Ovary (tissue), 9 donors: ENCODE data around the gene IGF1. TPM values are rescaled to one million over a fixed set of nuclear protein-coding genes. Genes with fewer than 3 reads are reported as not detected.

Source experiments
- DNase-seq, 5 donors: peaks; one replicate each; pipeline ENCODE4 v3.0.0-alpha.2; 2019 to 2020
- H3K27ac ChIP-seq, 2 donors: fragments of 200-600 bp; one replicate each; pipeline versions ENCODE4 v1.5.1 to v1.8.0; 2019 to 2022
- H3K27me3 ChIP-seq: fragments of 200-600 bp; one replicate; pipeline ENCODE4 v1.8.0; 2022
- H3K36me3 ChIP-seq: fragments of 200-600 bp; sonication (generic); one replicate; pipeline ENCODE4 v1.5.1; 2019
- H3K4me1 ChIP-seq: one replicate; pipeline ENCODE4 v1.8.1; 2013; ENCODE audit warnings: mild to moderate bottlenecking, moderate library complexity; ENCODE audit not compliant: insufficient read depth
- H3K4me3 ChIP-seq: fragments of 200-600 bp; sonication (generic); one replicate; pipeline ENCODE4 v1.5.1; 2017
- H3K9me3 ChIP-seq, 2 donors: fragments of 200-600 bp in 1 of 2; sonication (generic) in 1 of 2; one replicate each; pipeline versions ENCODE4 v1.5.1 to v1.8.1; 2013 to 2019; ENCODE audit warnings: mild to moderate bottlenecking in 1 of 2, moderate library complexity in 1 of 2
- EP300 ChIP-seq: sonication (generic); formaldehyde crosslinking; IDR thresholded peaks from one replicate; pipeline ENCODE4 v1.6.1; 2017; ENCODE audit warnings: antibody characterized with exemption
- POLR2A ChIP-seq: fragments of 450-650 bp; IDR thresholded peaks from one replicate; pipeline ENCODE4 v1.6.1; 2017; ENCODE audit warnings: antibody characterized with exemption, mild to moderate bottlenecking, moderate library complexity
- WGBS, 3 donors: extraction: QIAGEN DNeasy Blood & Tissue Kit in 1 of 3; methylation state at CpG; one replicate each; pipeline versions ENCODE4 v1.1.5 to v1.1.7; 2013 to 2017; 5-methylcytosine and 5-hydroxymethylcytosine counted together
- intact Hi-C, 4 donors: fragments of 100-400 bp; cut with DNase I; formaldehyde crosslinking; loops; one replicate each; pipeline versions ENCODE4 v1.11.0 to v1.15.1; 2022 to 2023
- polyA plus RNA-seq, 2 donors: library from polyadenylated mRNA; stranded (reverse); fragments of 200-250 nt in 1 of 2; fragments of 350-450 nt in 1 of 2; fragmentation: Illumina TruSeq in 1 of 2; extraction: RNeasy Lipid Tissue Mini Kit (QIAGEN cat#74804) in 1 of 2; gene quantifications; one replicate each; pipeline ENCODE4 v1.2.3, GENCODE V29; 2013 to 2014
- total RNA-seq, 7 donors: library from RNA; depleted of rRNA in 2 of 7; stranded (reverse); fragments of >200 nt in 2 of 7; fragmentation: NEBNext Ultra II Directional in 3 of 7; extraction: Animal tissue kit (Norgen Biotek cat#: 25700) in 3 of 7; gene quantifications; one replicate each; pipeline versions ENCODE4 v1.1.0 to v1.2.4, GENCODE V29; 2016 to 2023
- TF ChIP-seq, protein P1 (sequence below), 3 donors: fragments of 450-650 bp in 2 of 3; fragments of 200-600 bp in 1 of 3; IDR thresholded peaks; one replicate each; pipeline versions ENCODE4 v1.5.1 to v1.8.0; 2016 to 2022; ENCODE audit warnings: antibody characterized with exemption in 3 of 3, mild to moderate bottlenecking in 1 of 3
- donor health status: DM: no; HTN: no; CAD: no; lungs with moderate emphysema.
- donor health status: DM: no; HTN: no; CAD: no.
- donor health status: Bipolar disorder and iron deficiency.
- donor health status: DM: yes; HTN: yes; CAD: no.
- donor health status: DM: no; HTN: no; CAD: no.
- donor health status: DM: yes; HTN: yes; CAD: no.

The IGF1 gene
- total and polyA plus RNA-seq, 9 donors, result 1.4 to 44.4 (median 9.3) TPM

DNA sequence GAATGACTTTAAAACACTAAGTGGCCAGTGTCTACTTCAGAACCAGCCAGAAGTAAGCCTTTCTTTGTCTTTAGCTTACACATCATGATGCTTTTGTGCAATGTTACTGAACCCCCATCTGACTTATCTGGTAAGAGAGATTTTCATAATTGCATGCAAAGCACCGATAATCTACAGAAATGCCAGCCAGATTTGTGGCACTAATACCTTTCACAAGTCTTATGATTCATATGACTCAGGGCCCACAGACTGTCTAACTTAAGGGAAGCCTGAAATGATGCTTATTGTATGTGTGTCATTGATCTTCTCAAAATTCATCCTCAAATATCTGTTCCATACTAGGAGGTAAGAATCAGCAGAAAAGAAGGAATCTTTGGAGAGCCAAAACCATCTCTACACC is 18.0 kb downstream of the IGF1 start:
- Histone ChIP-seq H3K27ac (no peak overlapping the region), H3K4me3 (no peak overlapping the region), H3K9me3 (no peaks in the 10 kb centered on the region), H3K27me3 (no peaks in the 10 kb centered on the region), H3K4me1 (peaks cover 3% of the 10 kb centered on the region), H3K36me3 (no peaks in the 10 kb centered on the region)
- intact Hi-C loops, result no loop called here
- WGBS, 3 donors, result 97 to 98% (median 97%) methylated on average over 1 of the region's 1 CpG
- DNase-seq, result no peak
- TF ChIP-seq EP300, result no peak
- no peak for TF ChIP-seq POLR2A
- TF ChIP-seq, protein P1, sequence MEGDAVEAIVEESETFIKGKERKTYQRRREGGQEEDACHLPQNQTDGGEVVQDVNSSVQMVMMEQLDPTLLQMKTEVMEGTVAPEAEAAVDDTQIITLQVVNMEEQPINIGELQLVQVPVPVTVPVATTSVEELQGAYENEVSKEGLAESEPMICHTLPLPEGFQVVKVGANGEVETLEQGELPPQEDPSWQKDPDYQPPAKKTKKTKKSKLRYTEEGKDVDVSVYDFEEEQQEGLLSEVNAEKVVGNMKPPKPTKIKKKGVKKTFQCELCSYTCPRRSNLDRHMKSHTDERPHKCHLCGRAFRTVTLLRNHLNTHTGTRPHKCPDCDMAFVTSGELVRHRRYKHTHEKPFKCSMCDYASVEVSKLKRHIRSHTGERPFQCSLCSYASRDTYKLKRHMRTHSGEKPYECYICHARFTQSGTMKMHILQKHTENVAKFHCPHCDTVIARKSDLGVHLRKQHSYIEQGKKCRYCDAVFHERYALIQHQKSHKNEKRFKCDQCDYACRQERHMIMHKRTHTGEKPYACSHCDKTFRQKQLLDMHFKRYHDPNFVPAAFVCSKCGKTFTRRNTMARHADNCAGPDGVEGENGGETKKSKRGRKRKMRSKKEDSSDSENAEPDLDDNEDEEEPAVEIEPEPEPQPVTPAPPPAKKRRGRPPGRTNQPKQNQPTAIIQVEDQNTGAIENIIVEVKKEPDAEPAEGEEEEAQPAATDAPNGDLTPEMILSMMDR (IDR thresholded peaks at IDR 0.05), result no peak

DNA sequence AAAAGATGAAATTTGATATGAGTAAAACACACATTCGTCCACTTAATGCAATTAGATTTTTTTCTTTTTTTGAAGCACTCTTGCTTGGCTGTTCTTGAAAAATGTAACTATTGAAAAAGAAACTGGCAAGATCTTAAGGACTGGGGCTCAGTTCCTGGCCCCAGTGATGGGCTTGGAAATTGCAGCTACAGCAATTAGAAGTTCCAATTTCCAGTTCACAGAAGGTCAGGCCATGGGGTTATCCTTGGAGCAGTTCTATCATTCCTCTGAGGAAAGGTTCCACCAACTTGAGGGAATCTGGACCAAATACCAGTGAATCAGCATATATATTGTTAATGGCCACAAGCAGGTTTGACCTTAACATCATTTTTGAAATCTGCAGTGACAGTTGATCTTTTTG is 18.9 kb downstream of the IGF1 start:
- WGBS, 3 donors, result 48 to 60% (median 52%) methylated on average over 1 of the region's 1 CpG
- no peak for TF ChIP-seq EP300
- TF ChIP-seq, protein P1 (IDR thresholded peaks at IDR 0.05), result no peak
- no peak for TF ChIP-seq POLR2A
- no peaks in the 10 kb centered on the region for H3K9me3 ChIP-seq
- intact Hi-C loops, result no loop called here
- DNase-seq, result no peak
- H3K4me3 ChIP-seq, result no peak overlapping the region
- no peak overlapping the region for H3K27ac ChIP-seq
- no peaks in the 10 kb centered on the region for H3K27me3 ChIP-seq
- peaks cover 3% of the 10 kb centered on the region for H3K4me1 ChIP-seq
- no peaks in the 10 kb centered on the region for H3K36me3 ChIP-seq

DNA sequence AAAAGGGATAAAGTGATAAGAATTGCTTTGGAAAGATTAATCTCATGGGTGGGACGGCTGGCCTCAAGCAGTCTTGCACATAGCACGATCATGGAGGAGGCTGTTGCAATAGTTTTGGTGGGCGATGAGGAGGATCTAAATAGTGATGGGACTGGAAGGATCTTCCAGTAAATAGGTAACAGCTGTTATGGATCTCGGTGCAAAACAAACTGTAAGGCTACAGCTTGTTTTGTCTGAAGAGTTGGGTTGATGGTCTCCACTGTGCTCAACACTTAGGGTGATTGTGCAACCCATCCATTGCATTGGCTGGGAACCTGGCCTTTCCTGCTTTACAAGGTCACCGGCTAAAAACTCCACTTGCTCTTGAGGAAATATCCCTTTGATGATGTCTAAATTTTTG is 21.0 kb downstream of the IGF1 start:
- Histone ChIP-seq H3K27ac (no peak overlapping the region), H3K9me3 (no peaks in the 10 kb centered on the region), H3K36me3 (no peaks in the 10 kb centered on the region), H3K4me1 (peaks cover 2% of the 10 kb centered on the region), H3K27me3 (no peaks in the 10 kb centered on the region), H3K4me3 (no peak overlapping the region)
- DNase-seq, result peak in 1 of 5 donors; percentile 27
- WGBS, 3 donors, result 72 to 78% (median 76%) methylated on average over 5 of the region's 5 CpGs
- no peak for TF ChIP-seq EP300
- TF ChIP-seq, protein P1 (IDR thresholded peaks at IDR 0.05), result no peak
- TF ChIP-seq POLR2A, result no peak
- intact Hi-C loops, result no loop called here

DNA sequence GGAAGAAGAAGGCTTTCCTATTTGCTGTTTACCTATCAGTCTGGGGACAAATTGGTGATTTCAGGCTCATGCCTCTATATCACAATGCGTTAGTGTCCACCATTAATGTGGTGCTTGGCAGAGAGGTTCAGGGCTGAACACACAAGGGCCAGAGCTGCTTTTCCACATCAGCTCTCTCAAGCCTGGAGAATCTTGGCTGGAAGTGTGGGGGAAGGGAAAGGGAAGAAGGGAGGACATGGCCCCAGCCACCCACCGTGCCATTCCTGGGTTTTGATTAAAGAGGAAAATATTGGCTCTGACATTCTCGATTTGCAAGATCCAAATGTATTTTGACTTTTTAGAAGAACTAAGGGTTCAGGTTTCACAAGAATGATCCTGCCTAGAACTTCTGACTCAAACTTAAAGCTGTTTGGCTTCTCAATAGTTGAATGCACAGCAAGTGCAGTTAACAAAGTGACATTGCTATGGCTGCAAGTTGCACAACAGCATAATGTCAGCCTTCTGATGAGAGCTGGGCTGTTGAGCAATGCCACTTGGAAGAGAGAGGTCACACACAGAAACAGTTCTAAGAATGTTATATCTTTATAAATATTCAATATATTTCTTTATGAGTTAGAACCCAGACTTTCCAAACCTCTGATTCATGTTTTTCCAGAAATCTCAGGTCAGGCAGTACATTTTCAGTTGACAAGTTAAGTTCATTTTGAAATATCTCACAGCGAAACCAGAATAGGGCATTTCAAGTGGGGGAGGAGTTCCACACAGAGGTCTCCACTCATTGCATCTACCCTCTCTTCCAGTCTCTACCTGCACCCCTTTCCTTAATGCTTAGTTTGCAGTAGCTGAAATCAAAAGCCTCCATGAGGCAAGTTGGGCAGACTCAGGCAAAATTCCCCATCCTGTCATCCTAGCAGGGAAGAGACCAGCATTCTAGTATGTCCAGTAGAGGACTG is 25.3 kb downstream of the IGF1 start:
- intact Hi-C loops, result no loop called here
- DNase-seq, result peak in 1 of 5 donors; percentile 44
- Histone ChIP-seq H3K4me1 (peaks cover 2% of the 10 kb centered on the region), H3K36me3 (no peaks in the 10 kb centered on the region), H3K9me3 (no peaks in the 10 kb centered on the region), H3K4me3 (no peak overlapping the region), H3K27ac (no peak overlapping the region), H3K27me3 (no peaks in the 10 kb centered on the region)
- TF ChIP-seq EP300 (no peak), POLR2A (no peak)
- TF ChIP-seq, protein P1 (IDR thresholded peaks at IDR 0.05), result no peak
- WGBS, 3 donors, result 81 to 88% (median 86%) methylated on average over 4 of the region's 4 CpGs
